SU-DHL-6 (cell line): Measurements from ENCODE around the gene DOK4.

ENCODE experiments used
- H2AFZ ChIP-seq: fragments of 200-600 bp; sonication (generic); 2 replicates; pipeline ENCODE4 v1.6.1; 2014; ENCODE audit warnings: low read depth, mild to moderate bottlenecking, moderate library complexity, mixed read lengths, antibody characterized with exemption, low read length; ENCODE audit not compliant: severe bottlenecking
- H3F3A ChIP-seq: fragments of 200-600 bp; shearing (Covaris generic); 2 replicates; pipeline ENCODE4 v1.6.0; 2016; ENCODE audit warnings: antibody characterized with exemption, mild to moderate bottlenecking; ENCODE audit not compliant: insufficient read depth
- H3K27ac ChIP-seq: fragments of 200-600 bp; sonication (generic); 2 replicates; pipeline ENCODE4 v1.5.1; 2016; ENCODE audit warnings: low read depth, mild to moderate bottlenecking, low read length, moderate library complexity, mixed read lengths
- H3K27me3 ChIP-seq: fragments of 200-600 bp; sonication (generic), shearing (Covaris generic); 2 replicates; pipeline ENCODE4 v1.6.0; 2014; ENCODE audit warnings: mild to moderate bottlenecking, low read length
- H3K36me3 ChIP-seq: fragments of 200-600 bp; sonication (generic); 2 replicates; pipeline ENCODE4 v1.6.1; 2014; ENCODE audit warnings: mild to moderate bottlenecking, low read length, mixed read lengths
- H3K4me2 ChIP-seq: fragments of 300-600, 200-600 bp; shearing (Covaris generic), sonication (generic); 2 replicates; pipeline ENCODE4 v1.6.0; 2014; ENCODE audit warnings: low read length, low read depth, mild to moderate bottlenecking; ENCODE audit not compliant: poor library complexity, severe bottlenecking
- H3K4me3 ChIP-seq: fragments of 200-600 bp; sonication (generic); 2 replicates; pipeline ENCODE4 v1.5.1; 2014; ENCODE audit warnings: antibody characterized with exemption, low read length, mild to moderate bottlenecking, mixed read lengths; ENCODE audit not compliant: insufficient read depth, poor library complexity, severe bottlenecking
- H3K79me2 ChIP-seq: fragments of 200-600 bp; sonication (generic); 2 replicates; pipeline ENCODE4 v1.6.1; 2014; ENCODE audit warnings: mild to moderate bottlenecking, low read length, moderate library complexity; ENCODE audit not compliant: insufficient read depth
- H3K9ac ChIP-seq: fragments of 200-600 bp; sonication (generic); 2 replicates; pipeline ENCODE4 v1.7.0; 2014; ENCODE audit warnings: mild to moderate bottlenecking, low read length
- H3K9me2 ChIP-seq: fragments of 200-600 bp; sonication (generic); replicated peaks from 2 replicates; pipeline ENCODE4 v1.6.1; 2014; ENCODE audit warnings: low read length; ENCODE audit not compliant: insufficient read depth
- H3K9me3 ChIP-seq: fragments of 200-600 bp; sonication (generic); 2 replicates; pipeline ENCODE4 v1.6.1; 2014; ENCODE audit warnings: low read length, mixed read lengths; ENCODE audit not compliant: insufficient read depth
- H4K20me1 ChIP-seq: fragments of 200-600 bp; sonication (generic); 2 replicates; pipeline ENCODE4 v1.6.1; 2014; ENCODE audit warnings: low read depth, mild to moderate bottlenecking, antibody characterized with exemption, low read length, moderate library complexity, mixed read lengths
- CTCF ChIP-seq: fragments of 200-600 bp; sonication (generic); IDR thresholded peaks from one replicate; pipeline ENCODE4 v1.5.1; 2017; ENCODE audit warnings: antibody characterized with exemption, mild to moderate bottlenecking, low read length, moderate library complexity; ENCODE audit not compliant: insufficient read depth, poor library complexity, severe bottlenecking
- EZH2phosphoT487 ChIP-seq: fragments of 200-600 bp; sonication (generic), shearing (Covaris generic); conservative IDR thresholded peaks from 2 replicates; pipeline ENCODE4 v1.6.1; 2018; ENCODE audit warnings: mild to moderate bottlenecking, antibody characterized with exemption, low read length, moderate library complexity, mixed read lengths

DOK4 gene

GRCh38 chr16:57432505-57432904 lies 53.8 kb downstream of the DOK4 start:
- Histone ChIP-seq H3K79me2 (no peaks in the 10 kb centered on the region), H3K4me3 (no peak overlapping the region), H3K27ac (no peak overlapping the region), H3F3A (no peaks in the 10 kb centered on the region), H4K20me1 (no peaks in the 10 kb centered on the region), H3K27me3 (no peaks in the 10 kb centered on the region), H3K9ac (no peak overlapping the region), H2AFZ (no peak overlapping the region), H3K9me3 (no peaks in the 10 kb centered on the region), H3K4me2 (no peak overlapping the region), H3K36me3 (peaks cover 19% of the 10 kb centered on the region), H3K9me2 (no peaks in the 10 kb centered on the region)
- TF ChIP-seq EZH2phosphoT487, result no peak
- TF ChIP-seq CTCF, result no peak

GRCh38 chr16:57430955-57431354 lies 55.3 kb downstream of the DOK4 start:
- Histone ChIP-seq H3K27me3 (no peaks in the 10 kb centered on the region), H3K27ac (no peak overlapping the region), H3K4me3 (no peak overlapping the region), H2AFZ (no peak overlapping the region), H3K9me3 (no peaks in the 10 kb centered on the region), H3K36me3 (peaks cover 19% of the 10 kb centered on the region), H3K9ac (no peak overlapping the region), H3K79me2 (no peaks in the 10 kb centered on the region), H4K20me1 (no peaks in the 10 kb centered on the region), H3K9me2 (no peaks in the 10 kb centered on the region), H3K4me2 (no peak overlapping the region), H3F3A (no peaks in the 10 kb centered on the region)
- no peak for TF ChIP-seq CTCF
- TF ChIP-seq EZH2phosphoT487, result no peak

- no peak overlapping the region for H3K4me3 ChIP-seq
- H3K9me3 ChIP-seq, result no peaks in the 10 kb centered on the region
- H2AFZ ChIP-seq, result no peak overlapping the region
- no peak overlapping the region for H3K27ac ChIP-seq
- H3K9ac ChIP-seq, result no peak overlapping the region
- no peaks in the 10 kb centered on the region for H3F3A ChIP-seq
- peaks cover 8% of the 10 kb centered on the region for H3K36me3 ChIP-seq
- H3K9me2 ChIP-seq, result no peaks in the 10 kb centered on the region
- H3K27me3 ChIP-seq, result no peaks in the 10 kb centered on the region
- H3K4me2 ChIP-seq, result no peak overlapping the region
- H3K79me2 ChIP-seq, result no peaks in the 10 kb centered on the region
- H4K20me1 ChIP-seq, result no peaks in the 10 kb centered on the region
- TF ChIP-seq CTCF (no peak), EZH2phosphoT487 (no peak)
Observed at GRCh38 chr16:57427824-57428223, 58.5 kb downstream of the DOK4 start.
